Suprapubic skin (tissue), 3 donors: ENCODE measurements around the gene NOMO2.
"Not testable (repeated sequence)": the region's sequence is repeated elsewhere in the genome, so short reads cannot be mapped to it uniquely, and the experiment has no call there.

ENCODE experiments used
- EP300 ChIP-seq: sonication (generic); formaldehyde crosslinking; IDR thresholded peaks from one replicate; pipeline ENCODE4 v1.6.1; 2017; ENCODE audit warnings: antibody characterized with exemption
- POLR2A ChIP-seq, 2 donors: fragments of 450-650 bp; IDR thresholded peaks; one replicate each; pipeline ENCODE4 v1.6.1; 2017; ENCODE audit warnings: antibody characterized with exemption in 2 of 2, mild to moderate bottlenecking in 2 of 2, moderate library complexity in 2 of 2
- TF ChIP-seq, protein P1 (sequence below), 2 donors: fragments of 200-600 bp in 1 of 2; fragments of 450-650 bp in 1 of 2; sonication (generic) in 1 of 2; IDR thresholded peaks; one replicate each; pipeline ENCODE4 v1.5.1; 2016 to 2019; ENCODE audit warnings: antibody characterized with exemption in 2 of 2, mild to moderate bottlenecking in 1 of 2, moderate library complexity in 1 of 2

DNA sequence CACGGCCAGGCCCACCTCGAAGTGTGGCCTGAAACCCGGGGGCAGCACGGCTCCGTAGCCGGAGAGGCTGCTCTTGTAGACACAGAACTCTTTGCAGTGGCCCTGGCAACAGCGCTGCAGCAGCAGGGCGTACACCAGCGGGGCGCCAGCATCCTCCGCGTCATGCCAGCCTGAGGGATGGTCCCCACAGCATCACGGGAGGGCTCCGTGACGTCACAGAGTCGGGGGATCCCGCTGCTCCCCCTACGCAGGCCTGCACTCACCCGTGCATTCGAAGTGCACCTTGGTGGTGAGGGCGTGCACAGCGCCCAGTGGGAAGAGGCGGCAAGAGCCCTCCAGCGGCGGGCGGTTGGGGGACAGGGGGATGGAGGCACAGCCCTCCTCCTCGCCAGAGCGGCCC is 179.2 kb downstream of the NOMO2 start:
- TF ChIP-seq, protein P1, sequence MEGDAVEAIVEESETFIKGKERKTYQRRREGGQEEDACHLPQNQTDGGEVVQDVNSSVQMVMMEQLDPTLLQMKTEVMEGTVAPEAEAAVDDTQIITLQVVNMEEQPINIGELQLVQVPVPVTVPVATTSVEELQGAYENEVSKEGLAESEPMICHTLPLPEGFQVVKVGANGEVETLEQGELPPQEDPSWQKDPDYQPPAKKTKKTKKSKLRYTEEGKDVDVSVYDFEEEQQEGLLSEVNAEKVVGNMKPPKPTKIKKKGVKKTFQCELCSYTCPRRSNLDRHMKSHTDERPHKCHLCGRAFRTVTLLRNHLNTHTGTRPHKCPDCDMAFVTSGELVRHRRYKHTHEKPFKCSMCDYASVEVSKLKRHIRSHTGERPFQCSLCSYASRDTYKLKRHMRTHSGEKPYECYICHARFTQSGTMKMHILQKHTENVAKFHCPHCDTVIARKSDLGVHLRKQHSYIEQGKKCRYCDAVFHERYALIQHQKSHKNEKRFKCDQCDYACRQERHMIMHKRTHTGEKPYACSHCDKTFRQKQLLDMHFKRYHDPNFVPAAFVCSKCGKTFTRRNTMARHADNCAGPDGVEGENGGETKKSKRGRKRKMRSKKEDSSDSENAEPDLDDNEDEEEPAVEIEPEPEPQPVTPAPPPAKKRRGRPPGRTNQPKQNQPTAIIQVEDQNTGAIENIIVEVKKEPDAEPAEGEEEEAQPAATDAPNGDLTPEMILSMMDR (IDR thresholded peaks at IDR 0.05) = not testable (repeated sequence)
- not testable (repeated sequence) for TF ChIP-seq POLR2A (IDR thresholded peaks at IDR 0.05); EP300
